ENCODE data around the gene SH3PXD2B.

Gene SH3PXD2B

GRCh38 chr5:172444110-172444510, 10.2 kb downstream of the SH3PXD2B start:
- TF ChIP-seq CTCF (IDR thresholded peaks at IDR 0.05; ENCODE audit: control insufficient read depth, insufficient read depth, low read depth, low read length, missing control alignments): no peak
- DNase-seq (ENCODE audit: low read depth): no peak
- no peak overlapping the region for H3K4me3 ChIP-seq (ENCODE audit: control insufficient read depth, low read depth, low read length)

GRCh38 chr5:172443441-172444109, 10.8 kb downstream of the SH3PXD2B start:
- peak; percentile 92 for DNase-seq (ENCODE audit: low read depth)
- H3K4me3 ChIP-seq (ENCODE audit: control insufficient read depth, low read depth, low read length): no peak overlapping the region
- TF ChIP-seq CTCF (IDR thresholded peaks at IDR 0.05; ENCODE audit: control insufficient read depth, insufficient read depth, low read depth, low read length, missing control alignments): no peak

- DNase-seq (ENCODE audit: low read depth): no peak
These were observed 11.7 kb downstream of the SH3PXD2B start for GRCh38 chr5:172442592-172442991.

DNA sequence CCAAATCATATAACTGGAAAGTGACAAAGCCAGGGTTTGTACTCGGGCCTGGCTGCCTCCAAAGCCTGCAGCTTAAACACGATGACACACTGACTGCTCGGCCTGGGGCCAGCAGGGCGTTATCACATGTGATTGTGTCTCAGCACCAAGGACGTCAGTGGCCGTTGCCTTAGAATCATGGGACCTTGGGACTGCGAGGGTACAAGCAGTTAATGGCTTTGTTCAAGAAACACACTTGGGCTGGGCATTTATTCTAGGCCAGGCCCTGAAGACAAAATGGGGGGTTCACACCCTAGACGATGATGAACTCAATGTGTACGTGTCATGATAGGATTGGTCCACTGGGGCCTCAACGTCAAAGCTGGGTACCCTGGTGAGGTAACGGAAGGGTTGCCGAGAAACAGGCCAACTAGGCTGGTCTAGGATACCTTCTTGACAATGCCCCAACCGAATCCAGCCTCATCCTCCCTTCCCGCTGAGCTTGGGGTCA, 13.0 kb downstream of the SH3PXD2B start:
- no peak for TF ChIP-seq CTCF (IDR thresholded peaks at IDR 0.05; ENCODE audit: control insufficient read depth, insufficient read depth, low read depth, low read length, missing control alignments)
- H3K4me3 ChIP-seq (ENCODE audit: control insufficient read depth, low read depth, low read length): no peak overlapping the region
- DNase-seq (ENCODE audit: low read depth): no peak

More at GRCh38 chr5:172442592-172442991, 11.7 kb downstream of the SH3PXD2B start:
- no peak overlapping the region for H3K4me3 ChIP-seq (ENCODE audit: control insufficient read depth, low read depth, low read length)
- no peak for TF ChIP-seq CTCF (IDR thresholded peaks at IDR 0.05; ENCODE audit: control insufficient read depth, insufficient read depth, low read depth, low read length, missing control alignments)

DNA sequence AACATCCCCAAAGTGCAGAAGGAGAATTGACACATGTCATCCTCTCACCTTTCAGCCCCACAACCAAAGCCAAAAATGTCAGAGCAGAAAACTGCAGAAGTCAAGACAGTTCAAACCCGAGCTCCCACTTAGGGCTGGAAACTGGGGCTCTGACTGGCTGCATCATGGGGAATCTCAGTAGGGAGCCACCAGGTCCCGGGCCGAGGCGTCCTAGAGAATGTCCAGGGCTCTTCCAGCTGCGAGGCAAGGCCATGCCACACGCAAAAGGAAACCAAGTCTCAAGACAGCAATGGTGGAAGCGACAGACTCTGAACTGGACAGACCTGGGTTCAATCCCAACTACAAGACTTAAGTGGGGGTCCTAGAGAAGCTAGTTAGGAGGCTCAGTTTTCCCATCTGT, 13.8 kb downstream of the SH3PXD2B start:
- no peak overlapping the region for H3K4me3 ChIP-seq (ENCODE audit: control insufficient read depth, low read depth, low read length)
- DNase-seq (ENCODE audit: low read depth): no peak
- TF ChIP-seq CTCF (IDR thresholded peaks at IDR 0.05; ENCODE audit: control insufficient read depth, insufficient read depth, low read depth, low read length, missing control alignments): no peak

GRCh38 chr5:172439785-172440477, 14.4 kb downstream of the SH3PXD2B start:
- TF ChIP-seq CTCF (IDR thresholded peaks at IDR 0.05; ENCODE audit: control insufficient read depth, insufficient read depth, low read depth, low read length, missing control alignments): no peak
- DNase-seq (ENCODE audit: low read depth): no peak

More at GRCh38 chr5:172439785-172440477, 14.4 kb downstream of the SH3PXD2B start:
- H3K4me3 ChIP-seq (ENCODE audit: control insufficient read depth, low read depth, low read length): no peak overlapping the region
